ENCODE measurements around the gene LCAT.
A peak's percentile ranks its signal among the peaks of the same experiment; 100 is the strongest.

LCAT gene

GRCh38 chr16:67965668-67966548 lies 22.0 kb upstream of the LCAT start:
- Histone ChIP-seq H3K27me3 (ENCODE audit: control insufficient read depth in 1 of 2, insufficient read depth in 1 of 2, low read length in 2 of 2) (no peaks in the 10 kb centered on the region), H3K27ac (ENCODE audit: low read length, poor library complexity, severe bottlenecking) (peak overlapping the region; percentile 62), H4K91ac (ENCODE audit: low read length) (peak overlapping the region; percentile 85), H3K79me1 (replicated peaks; ENCODE audit: low read length, poor library complexity, severe bottlenecking) (peaks cover 31% of the 10 kb centered on the region), H2AK5ac (ENCODE audit: low read length, severe bottlenecking) (peak overlapping the region; percentile 80), H2BK12ac (ENCODE audit: low read length in 2 of 2) (peak overlapping the region; percentile 63 to 75), H2AFZ (ENCODE audit: low read depth, low read length) (no peak overlapping the region), H3K4me1 (ENCODE audit: control insufficient read depth, insufficient read depth, low read depth, low read length) (peaks cover 45% of the 10 kb centered on the region), H2BK5ac (ENCODE audit: low read depth, low read length, poor library complexity, severe bottlenecking) (peak overlapping the region; percentile 81), H3K18ac (ENCODE audit: low read depth in 1 of 2, low read length in 2 of 2) (peak overlapping the region; percentile 33 to 98), H3K36me3 (ENCODE audit: control insufficient read depth in 1 of 2, insufficient read depth in 2 of 2, low read depth in 1 of 2, low read length in 2 of 2) (peaks cover 39 to 45% of the 10 kb centered on the region in 2 experiments), H3K23ac (ENCODE audit: low read length in 2 of 2) (peak overlapping the region in 1 of 2 experiments; percentile 95), H3K4me2 (ENCODE audit: low read length, poor library complexity, severe bottlenecking) (peak overlapping the region; percentile 25), H2BK120ac (ENCODE audit: low read depth, low read length) (peak overlapping the region; percentile 11), H3K4me3 (ENCODE audit: insufficient read depth in 1 of 2, low read depth in 1 of 2, low read length in 2 of 2) (peak overlapping the region in 1 of 2 experiments; percentile 85), H3K14ac (ENCODE audit: low read length in 2 of 2) (peak overlapping the region in 1 of 2 experiments; percentile 97), H3K9ac (ENCODE audit: low read length) (peak overlapping the region; percentile 92), H4K8ac (ENCODE audit: low read length) (peak overlapping the region; percentile 56), H3K9me3 (ENCODE audit: control insufficient read depth, low read length) (no peaks in the 10 kb centered on the region), H2BK15ac (ENCODE audit: low read depth, poor library complexity, severe bottlenecking) (peak overlapping the region; percentile 52), H3K4ac (ENCODE audit: low read depth in 1 of 2, low read length in 2 of 2) (peak overlapping the region; percentile 58 to 75)
- peak; percentile 9 for DNase-seq
- WGBS, result 87% methylated on average over 10 of the region's 11 CpGs

GRCh38 chr16:67964477-67965131 lies 20.7 kb upstream of the LCAT start:
- no peak overlapping the region for H2BK120ac ChIP-seq (ENCODE audit: low read depth, low read length)
- H4K8ac ChIP-seq (ENCODE audit: low read length), result peak overlapping the region; percentile 35
- H3K27ac ChIP-seq (ENCODE audit: low read length, poor library complexity, severe bottlenecking), result no peak overlapping the region
- no peak for DNase-seq
- H2BK15ac ChIP-seq (ENCODE audit: low read depth, poor library complexity, severe bottlenecking), result no peak overlapping the region
- no peak overlapping the region for H2AFZ ChIP-seq (ENCODE audit: low read depth, low read length)
- H3K18ac ChIP-seq (ENCODE audit: low read depth in 1 of 2, low read length in 2 of 2), result no peak overlapping the region
- H3K36me3 ChIP-seq (ENCODE audit: control insufficient read depth in 1 of 2, insufficient read depth in 2 of 2, low read depth in 1 of 2, low read length in 2 of 2), result peaks cover 52 to 58% of the 10 kb centered on the region in 2 experiments
- no peak overlapping the region for H2BK5ac ChIP-seq (ENCODE audit: low read depth, low read length, poor library complexity, severe bottlenecking)
- peak overlapping the region in 1 of 2 experiments; percentile 30 for H3K4ac ChIP-seq (ENCODE audit: low read depth in 1 of 2, low read length in 2 of 2)
- no peak overlapping the region for H3K14ac ChIP-seq (ENCODE audit: low read length in 2 of 2)
- H3K4me2 ChIP-seq (ENCODE audit: low read length, poor library complexity, severe bottlenecking), result no peak overlapping the region
- H3K4me1 ChIP-seq (ENCODE audit: control insufficient read depth, insufficient read depth, low read depth, low read length), result peaks cover 55% of the 10 kb centered on the region
- H2AK5ac ChIP-seq (ENCODE audit: low read length, severe bottlenecking), result no peak overlapping the region
- H3K27me3 ChIP-seq (ENCODE audit: control insufficient read depth in 1 of 2, insufficient read depth in 1 of 2, low read length in 2 of 2), result no peaks in the 10 kb centered on the region
- H3K23ac ChIP-seq (ENCODE audit: low read length in 2 of 2), result peak overlapping the region in 1 of 2 experiments; percentile 94
- H3K9me3 ChIP-seq (ENCODE audit: control insufficient read depth, low read length), result no peaks in the 10 kb centered on the region
- H2BK12ac ChIP-seq (ENCODE audit: low read length in 2 of 2), result no peak overlapping the region
- H4K91ac ChIP-seq (ENCODE audit: low read length), result peak overlapping the region; percentile 4
- peaks cover 43% of the 10 kb centered on the region for H3K79me1 ChIP-seq (replicated peaks; ENCODE audit: low read length, poor library complexity, severe bottlenecking)
- no peak overlapping the region for H3K9ac ChIP-seq (ENCODE audit: low read length)
- H3K4me3 ChIP-seq (ENCODE audit: insufficient read depth in 1 of 2, low read depth in 1 of 2, low read length in 2 of 2), result no peak overlapping the region
- 96% methylated on average over 6 of the region's 6 CpGs for WGBS

- no peak overlapping the region for H2BK12ac ChIP-seq (ENCODE audit: low read length in 2 of 2)
- no peak overlapping the region for H2BK5ac ChIP-seq (ENCODE audit: low read depth, low read length, poor library complexity, severe bottlenecking)
- no peak overlapping the region for H3K9ac ChIP-seq (ENCODE audit: low read length)
- H2BK15ac ChIP-seq (ENCODE audit: low read depth, poor library complexity, severe bottlenecking), result no peak overlapping the region
- no peak overlapping the region for H3K14ac ChIP-seq (ENCODE audit: low read length in 2 of 2)
- no peak overlapping the region for H2AK5ac ChIP-seq (ENCODE audit: low read length, severe bottlenecking)
- no peak overlapping the region for H2AFZ ChIP-seq (ENCODE audit: low read depth, low read length)
- H3K27ac ChIP-seq (ENCODE audit: low read length, poor library complexity, severe bottlenecking), result no peak overlapping the region
- peaks cover 60 to 66% of the 10 kb centered on the region in 2 experiments for H3K36me3 ChIP-seq (ENCODE audit: control insufficient read depth in 1 of 2, insufficient read depth in 2 of 2, low read depth in 1 of 2, low read length in 2 of 2)
- DNase-seq, result no peak
- no peak overlapping the region for H2BK120ac ChIP-seq (ENCODE audit: low read depth, low read length)
- no peaks in the 10 kb centered on the region for H3K27me3 ChIP-seq (ENCODE audit: control insufficient read depth in 1 of 2, insufficient read depth in 1 of 2, low read length in 2 of 2)
- no peak overlapping the region for H3K23ac ChIP-seq (ENCODE audit: low read length in 2 of 2)
- H3K79me1 ChIP-seq (replicated peaks; ENCODE audit: low read length, poor library complexity, severe bottlenecking), result peaks cover 51% of the 10 kb centered on the region
- peaks cover 54% of the 10 kb centered on the region for H3K4me1 ChIP-seq (ENCODE audit: control insufficient read depth, insufficient read depth, low read depth, low read length)
- peak overlapping the region in 1 of 2 experiments; percentile 46 for H3K4ac ChIP-seq (ENCODE audit: low read depth in 1 of 2, low read length in 2 of 2)
- no peak overlapping the region for H3K4me2 ChIP-seq (ENCODE audit: low read length, poor library complexity, severe bottlenecking)
- no peak overlapping the region for H4K8ac ChIP-seq (ENCODE audit: low read length)
- H4K91ac ChIP-seq (ENCODE audit: low read length), result no peak overlapping the region
- 95% methylated on average over 32 of the region's 32 CpGs for WGBS
- no peak overlapping the region for H3K18ac ChIP-seq (ENCODE audit: low read depth in 1 of 2, low read length in 2 of 2)
- no peaks in the 10 kb centered on the region for H3K9me3 ChIP-seq (ENCODE audit: control insufficient read depth, low read length)
- peak overlapping the region in 1 of 2 experiments; percentile 11 for H3K4me3 ChIP-seq (ENCODE audit: insufficient read depth in 1 of 2, low read depth in 1 of 2, low read length in 2 of 2)
These were observed 19.9 kb upstream of the LCAT start for GRCh38 chr16:67963662-67964321.

- H2AFZ ChIP-seq (ENCODE audit: low read depth, low read length), result no peak overlapping the region
- H2BK120ac ChIP-seq (ENCODE audit: low read depth, low read length), result no peak overlapping the region
- H3K9me3 ChIP-seq (ENCODE audit: control insufficient read depth, low read length), result no peaks in the 10 kb centered on the region
- H2BK15ac ChIP-seq (ENCODE audit: low read depth, poor library complexity, severe bottlenecking), result no peak overlapping the region
- H3K4me1 ChIP-seq (ENCODE audit: control insufficient read depth, insufficient read depth, low read depth, low read length), result peaks cover 52% of the 10 kb centered on the region
- H2BK12ac ChIP-seq (ENCODE audit: low read length in 2 of 2), result no peak overlapping the region
- H3K4me3 ChIP-seq (ENCODE audit: insufficient read depth in 1 of 2, low read depth in 1 of 2, low read length in 2 of 2), result no peak overlapping the region
- no peak overlapping the region for H3K23ac ChIP-seq (ENCODE audit: low read length in 2 of 2)
- H3K9ac ChIP-seq (ENCODE audit: low read length), result no peak overlapping the region
- H2BK5ac ChIP-seq (ENCODE audit: low read depth, low read length, poor library complexity, severe bottlenecking), result no peak overlapping the region
- peak overlapping the region; percentile 51 for H4K8ac ChIP-seq (ENCODE audit: low read length)
- H3K36me3 ChIP-seq (ENCODE audit: control insufficient read depth in 1 of 2, insufficient read depth in 2 of 2, low read depth in 1 of 2, low read length in 2 of 2), result peaks cover 66 to 71% of the 10 kb centered on the region in 2 experiments
- no peak overlapping the region for H2AK5ac ChIP-seq (ENCODE audit: low read length, severe bottlenecking)
- H3K27ac ChIP-seq (ENCODE audit: low read length, poor library complexity, severe bottlenecking), result no peak overlapping the region
- no peak overlapping the region for H3K4ac ChIP-seq (ENCODE audit: low read depth in 1 of 2, low read length in 2 of 2)
- WGBS, result 100% methylated on average over 2 of the region's 2 CpGs
- H3K18ac ChIP-seq (ENCODE audit: low read depth in 1 of 2, low read length in 2 of 2), result no peak overlapping the region
- H3K14ac ChIP-seq (ENCODE audit: low read length in 2 of 2), result no peak overlapping the region
- peaks cover 55% of the 10 kb centered on the region for H3K79me1 ChIP-seq (replicated peaks; ENCODE audit: low read length, poor library complexity, severe bottlenecking)
- no peak overlapping the region for H3K4me2 ChIP-seq (ENCODE audit: low read length, poor library complexity, severe bottlenecking)
- DNase-seq, result no peak
- no peaks in the 10 kb centered on the region for H3K27me3 ChIP-seq (ENCODE audit: control insufficient read depth in 1 of 2, insufficient read depth in 1 of 2, low read length in 2 of 2)
- no peak overlapping the region for H4K91ac ChIP-seq (ENCODE audit: low read length)
These were observed 19.4 kb upstream of the LCAT start for GRCh38 chr16:67963292-67963661.

Data from mesenchymal stem cell (in vitro differentiated cells and primary cell).